ENCODE data around the gene LAMA2.
"Not testable (repeated sequence)": the region's sequence is repeated elsewhere in the genome, so short reads cannot be mapped to it uniquely, and the experiment has no call there.

The LAMA2 gene

DNA sequence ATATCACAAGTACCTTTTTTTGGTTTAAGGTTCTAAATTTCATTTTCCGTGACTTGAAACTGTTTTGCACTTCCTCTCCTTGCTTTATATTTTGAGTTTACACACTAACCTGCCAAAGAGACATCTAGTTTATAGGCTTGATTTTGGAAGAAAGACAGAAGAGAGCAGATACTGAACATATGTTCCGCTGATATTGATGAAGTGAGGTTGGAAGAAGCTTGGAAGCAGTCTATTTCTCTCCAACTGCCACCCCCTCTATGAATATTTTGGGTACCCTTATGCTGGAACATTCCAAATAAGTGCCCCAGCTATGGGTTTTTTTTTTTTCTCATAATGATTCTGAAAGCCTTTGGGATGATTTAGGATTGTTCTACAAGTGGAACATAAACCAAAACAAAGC is 150.6 kb downstream of the LAMA2 start:
- no peak overlapping the region for H3K4me3 ChIP-seq (ENCODE audit: low read depth, low read length)
- H3K27me3 ChIP-seq (replicated peaks), result no peaks in the 10 kb centered on the region
- in situ Hi-C loops (cut with HindIII; ENCODE audit: low pct_ligation_motif_present, low sequenced_read_pairs), result no loop called here
- TF ChIP-seq, protein P1, sequence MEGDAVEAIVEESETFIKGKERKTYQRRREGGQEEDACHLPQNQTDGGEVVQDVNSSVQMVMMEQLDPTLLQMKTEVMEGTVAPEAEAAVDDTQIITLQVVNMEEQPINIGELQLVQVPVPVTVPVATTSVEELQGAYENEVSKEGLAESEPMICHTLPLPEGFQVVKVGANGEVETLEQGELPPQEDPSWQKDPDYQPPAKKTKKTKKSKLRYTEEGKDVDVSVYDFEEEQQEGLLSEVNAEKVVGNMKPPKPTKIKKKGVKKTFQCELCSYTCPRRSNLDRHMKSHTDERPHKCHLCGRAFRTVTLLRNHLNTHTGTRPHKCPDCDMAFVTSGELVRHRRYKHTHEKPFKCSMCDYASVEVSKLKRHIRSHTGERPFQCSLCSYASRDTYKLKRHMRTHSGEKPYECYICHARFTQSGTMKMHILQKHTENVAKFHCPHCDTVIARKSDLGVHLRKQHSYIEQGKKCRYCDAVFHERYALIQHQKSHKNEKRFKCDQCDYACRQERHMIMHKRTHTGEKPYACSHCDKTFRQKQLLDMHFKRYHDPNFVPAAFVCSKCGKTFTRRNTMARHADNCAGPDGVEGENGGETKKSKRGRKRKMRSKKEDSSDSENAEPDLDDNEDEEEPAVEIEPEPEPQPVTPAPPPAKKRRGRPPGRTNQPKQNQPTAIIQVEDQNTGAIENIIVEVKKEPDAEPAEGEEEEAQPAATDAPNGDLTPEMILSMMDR (IDR thresholded peaks at IDR 0.05; ENCODE audit: low read depth, low read length, missing control alignments), result no peak
- H3K36me3 ChIP-seq (replicated peaks), result no peaks in the 10 kb centered on the region
- DNase-seq, result no peak
- no peak overlapping the region for H3K27ac ChIP-seq

DNA sequence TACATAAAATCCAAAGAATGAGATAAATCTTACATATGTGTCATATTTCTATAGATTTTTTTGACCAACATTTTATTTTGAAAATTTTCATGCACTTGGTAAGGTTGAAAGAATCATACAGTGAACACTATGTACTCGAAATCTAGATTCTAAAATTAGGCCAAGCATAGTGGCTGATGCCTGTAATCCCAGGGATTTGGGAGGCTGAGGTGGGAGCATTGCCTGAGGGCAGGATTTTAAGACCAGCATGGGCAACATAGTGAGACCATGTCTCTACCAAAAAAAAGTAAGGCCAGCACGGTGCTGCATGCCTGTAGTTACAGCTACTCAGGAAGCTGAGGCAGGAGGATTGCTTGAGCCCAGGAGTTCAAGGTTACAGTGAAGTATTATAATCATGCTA is 158.6 kb downstream of the LAMA2 start:
- Histone ChIP-seq H3K27ac (no peak overlapping the region), H3K27me3 (replicated peaks) (no peaks in the 10 kb centered on the region), H3K36me3 (replicated peaks) (no peaks in the 10 kb centered on the region), H3K4me3 (ENCODE audit: low read depth, low read length) (no peak overlapping the region)
- TF ChIP-seq, protein P1 (IDR thresholded peaks at IDR 0.05; ENCODE audit: low read depth, low read length, missing control alignments), result no peak
- in situ Hi-C loops (cut with HindIII; ENCODE audit: low pct_ligation_motif_present, low sequenced_read_pairs), result no loop called here
- DNase-seq, result no peak

DNA sequence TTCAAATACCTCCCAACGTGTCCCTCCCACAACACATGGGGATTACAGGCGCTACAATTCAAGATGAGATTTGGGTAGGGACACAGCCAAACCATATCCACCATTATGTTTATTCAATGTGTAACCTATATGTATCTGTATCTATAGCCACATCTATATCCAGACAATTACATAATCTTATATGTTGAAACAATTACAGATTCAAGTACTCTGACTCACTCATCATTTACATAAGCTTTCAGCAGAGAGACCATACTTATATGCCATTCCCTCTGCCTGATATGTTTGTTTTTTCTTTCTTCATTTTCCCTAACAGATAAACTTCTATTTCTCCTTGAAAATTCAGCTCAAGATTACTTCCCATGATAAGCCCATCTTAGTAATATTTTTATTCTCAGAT is 163.6 kb downstream of the LAMA2 start:
- no peak for DNase-seq
- no peak overlapping the region for H3K27ac ChIP-seq
- no peaks in the 10 kb centered on the region for H3K36me3 ChIP-seq (replicated peaks)
- TF ChIP-seq, protein P1 (IDR thresholded peaks at IDR 0.05; ENCODE audit: low read depth, low read length, missing control alignments), result no peak
- in situ Hi-C loops (cut with HindIII; ENCODE audit: low pct_ligation_motif_present, low sequenced_read_pairs), result no loop called here
- no peak overlapping the region for H3K4me3 ChIP-seq (ENCODE audit: low read depth, low read length)
- H3K27me3 ChIP-seq (replicated peaks), result no peaks in the 10 kb centered on the region

DNA sequence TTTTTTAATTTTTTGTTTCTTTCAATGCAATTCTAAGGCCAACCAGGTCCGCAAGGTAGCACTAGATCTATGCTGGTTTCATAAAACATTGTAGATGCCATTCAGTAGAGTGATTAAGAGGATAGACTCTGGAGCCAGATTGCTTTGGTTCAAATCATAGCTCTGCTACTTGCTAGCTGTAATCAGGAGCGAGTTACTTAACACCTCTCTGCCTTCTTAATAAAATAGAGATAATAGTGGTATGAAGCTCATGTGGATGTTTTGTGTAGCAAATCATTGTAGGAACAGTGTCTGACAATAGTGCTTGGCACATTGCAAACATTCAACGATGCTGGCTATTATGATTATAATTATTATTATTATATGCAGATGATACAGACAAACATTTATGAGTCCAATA is 164.9 kb downstream of the LAMA2 start:
- H3K4me3 ChIP-seq (ENCODE audit: low read depth, low read length), result no peak overlapping the region
- no peak for DNase-seq
- H3K27me3 ChIP-seq (replicated peaks), result no peaks in the 10 kb centered on the region
- H3K36me3 ChIP-seq (replicated peaks), result no peaks in the 10 kb centered on the region
- TF ChIP-seq, protein P1 (IDR thresholded peaks at IDR 0.05; ENCODE audit: low read depth, low read length, missing control alignments), result no peak
- no peak overlapping the region for H3K27ac ChIP-seq
- in situ Hi-C loops (cut with HindIII; ENCODE audit: low pct_ligation_motif_present, low sequenced_read_pairs), result no loop called here

DNA sequence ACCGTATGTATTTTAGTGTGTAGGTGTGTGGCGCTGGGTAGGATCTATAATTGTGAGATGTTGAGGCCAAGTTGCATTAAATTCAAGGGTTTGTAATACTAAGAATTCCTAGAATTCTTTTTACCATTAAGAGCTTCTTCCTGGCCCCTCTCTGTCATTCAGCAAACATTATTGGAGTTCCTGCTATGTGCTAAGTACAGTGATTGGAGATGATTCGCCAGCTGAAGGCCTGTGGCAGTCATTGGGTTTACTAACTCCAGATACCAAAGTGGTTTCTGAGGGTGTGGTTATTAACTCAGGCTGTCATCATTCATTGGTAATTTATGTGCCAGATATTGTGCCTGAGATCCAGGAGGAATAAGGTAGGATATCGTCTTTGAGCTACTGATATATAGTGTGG is 167.1 kb downstream of the LAMA2 start:
- Histone ChIP-seq H3K4me3 (ENCODE audit: low read depth, low read length) (no peak overlapping the region), H3K27ac (no peak overlapping the region), H3K36me3 (replicated peaks) (no peaks in the 10 kb centered on the region), H3K27me3 (replicated peaks) (no peaks in the 10 kb centered on the region)
- in situ Hi-C loops (cut with HindIII; ENCODE audit: low pct_ligation_motif_present, low sequenced_read_pairs), result no loop called here
- no peak for DNase-seq
- TF ChIP-seq, protein P1 (IDR thresholded peaks at IDR 0.05; ENCODE audit: low read depth, low read length, missing control alignments), result no peak

DNA sequence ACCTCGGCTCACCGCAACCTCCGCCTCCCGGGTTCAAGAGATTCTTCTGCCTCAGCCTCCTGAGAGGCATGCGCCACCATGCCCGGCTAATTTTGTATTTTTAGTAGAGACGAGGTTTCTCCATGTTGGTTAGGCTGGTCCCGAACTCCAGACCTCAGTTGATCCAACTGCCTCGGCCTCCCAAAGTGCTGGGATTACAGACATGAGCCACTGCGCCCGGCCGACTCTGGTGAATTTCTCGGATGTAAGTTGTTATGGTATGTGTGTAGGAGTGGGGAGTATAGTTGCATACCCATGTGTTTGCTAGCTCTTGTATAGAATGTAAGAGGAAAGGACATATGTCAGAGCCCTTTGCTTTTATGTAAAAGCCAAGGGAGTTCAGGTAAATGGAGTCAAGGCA is 170.2 kb downstream of the LAMA2 start:
- H3K27ac ChIP-seq; DNase-seq; H3K4me3 ChIP-seq (ENCODE audit: low read depth, low read length); H3K36me3 ChIP-seq (replicated peaks); H3K27me3 ChIP-seq (replicated peaks); in situ Hi-C loops (cut with HindIII; ENCODE audit: low pct_ligation_motif_present, low sequenced_read_pairs): not testable (repeated sequence)
